Neural cell (in vitro differentiated cells): Measurements from ENCODE around the gene NKAIN2. TPM values are rescaled to one million over a fixed set of nuclear protein-coding genes. Genes with fewer than 3 reads are reported as not detected.

Source experiments
- H2AFZ ChIP-seq: fragments of 200-600, 300-800 bp; sonication (generic), shearing (Covaris generic); 2 replicates; pipeline ENCODE4 v1.6.0; 2014; ENCODE audit warnings: low read depth, mild to moderate bottlenecking, antibody characterized with exemption, low read length, moderate library complexity
- H3F3A ChIP-seq: fragments of 200-600 bp; shearing (Covaris generic); 2 replicates; pipeline ENCODE4 v1.6.1; 2016; ENCODE audit warnings: mild to moderate bottlenecking, moderate library complexity, mixed read lengths, antibody characterized with exemption, low read length; ENCODE audit not compliant: insufficient read depth, poor library complexity, severe bottlenecking
- H3K27ac ChIP-seq: fragments of 200-600, 300-800 bp; sonication (generic), shearing (Covaris generic); 2 replicates; pipeline ENCODE4 v1.5.1; 2014; ENCODE audit warnings: mild to moderate bottlenecking, low read length, moderate library complexity
- H3K27me3 ChIP-seq: fragments of 300-800, 200-600 bp; sonication (generic), shearing (Covaris generic); 2 replicates; pipeline ENCODE4 v1.6.0; 2014; ENCODE audit warnings: mild to moderate bottlenecking, low read depth, low read length, moderate library complexity; ENCODE audit not compliant: insufficient read depth
- H3K36me3 ChIP-seq: fragments of 300-800, 200-600 bp; sonication (generic), shearing (Covaris generic); 2 replicates; pipeline ENCODE4 v1.5.1; 2014; ENCODE audit warnings: mild to moderate bottlenecking, antibody characterized with exemption, low read length, moderate library complexity; ENCODE audit not compliant: insufficient read depth
- H3K4me2 ChIP-seq: fragments of 300-800, 200-600 bp; sonication (generic), shearing (Covaris generic); 2 replicates; pipeline ENCODE4 v1.6.0; 2014; ENCODE audit warnings: mild to moderate bottlenecking, low read length
- H3K4me3 ChIP-seq: fragments of 300-800, 200-600 bp; sonication (generic), shearing (Covaris generic); 2 replicates; pipeline ENCODE4 v1.5.1; 2014; ENCODE audit warnings: mild to moderate bottlenecking, low read length, moderate library complexity
- H3K79me2 ChIP-seq: fragments of 200-600 bp; shearing (Covaris generic); replicated peaks from 2 replicates; pipeline ENCODE4 v1.6.0; 2014; ENCODE audit warnings: mild to moderate bottlenecking, low read length, moderate library complexity; ENCODE audit not compliant: insufficient read depth
- H3K9ac ChIP-seq: fragments of 300-800, 200-600 bp; sonication (generic), shearing (Covaris generic); 2 replicates; pipeline ENCODE4 v1.6.1; 2016; ENCODE audit warnings: mild to moderate bottlenecking, low read length, mixed read lengths
- H3K9me2 ChIP-seq: fragments of 200-600 bp; shearing (Covaris generic); 2 replicates; pipeline ENCODE4 v1.6.1; 2016; ENCODE audit warnings: mild to moderate bottlenecking, low read length, mixed read lengths; ENCODE audit not compliant: insufficient read depth
- H3K9me3 ChIP-seq: fragments of 200-600, 300-800 bp; sonication (generic), shearing (Covaris generic); 2 replicates; pipeline ENCODE4 v1.6.1; 2016; ENCODE audit warnings: mild to moderate bottlenecking, mixed run types, low read length, moderate library complexity, mixed read lengths
- H4K20me1 ChIP-seq: fragments of 200-600 bp; shearing (Covaris generic); 2 replicates; pipeline ENCODE4 v1.6.1; 2016; ENCODE audit warnings: mild to moderate bottlenecking, mixed run types; ENCODE audit not compliant: insufficient read depth
- EP300 ChIP-seq: fragments of 450-650 bp; conservative IDR thresholded peaks from 2 replicates; pipeline ENCODE4 v1.6.1; 2014; ENCODE audit warnings: antibody characterized with exemption, mild to moderate bottlenecking, moderate library complexity; ENCODE audit not compliant: poor library complexity, severe bottlenecking
- EZH2 ChIP-seq: fragments of 200-600, 300-800 bp; shearing (Covaris generic), sonication (generic); IDR thresholded peaks from 2 replicates; pipeline ENCODE4 v1.6.1; 2014; ENCODE audit warnings: antibody characterized with exemption, low read length, borderline replicate concordance, mild to moderate bottlenecking; ENCODE audit not compliant: insufficient read depth, poor library complexity, severe bottlenecking
- MXI1 ChIP-seq: fragments of 450-650 bp; conservative IDR thresholded peaks from 2 replicates; pipeline ENCODE4 v1.6.1; 2014; ENCODE audit warnings: antibody characterized with exemption, mild to moderate bottlenecking; ENCODE audit not compliant: poor library complexity, severe bottlenecking
- POLR2AphosphoS5 ChIP-seq: IDR thresholded peaks from 2 replicates; pipeline ENCODE4 v1.6.1; 2012
- RAD21 ChIP-seq: fragments of 450-650 bp; conservative IDR thresholded peaks from 2 replicates; pipeline ENCODE4 v1.6.1; 2014; ENCODE audit warnings: antibody characterized with exemption, mild to moderate bottlenecking, moderate library complexity
- SMC3 ChIP-seq: fragments of 450-650 bp; conservative IDR thresholded peaks from 2 replicates; pipeline ENCODE4 v1.6.1; 2014; ENCODE audit warnings: antibody characterized with exemption, mild to moderate bottlenecking, moderate library complexity; ENCODE audit not compliant: poor library complexity
- TAF1 ChIP-seq: IDR thresholded peaks from 2 replicates; pipeline ENCODE4 v1.6.1; 2012; ENCODE audit warnings: low read depth
- polyA plus RNA-seq: library from polyadenylated mRNA; depleted of rRNA; stranded (reverse); fragments of >200 nt; gene quantifications from 2 replicates; pipeline ENCODE4 v1.2.3, GENCODE V29; 2014
- TF ChIP-seq, protein P1 (sequence below): IDR thresholded peaks from 2 replicates; pipeline ENCODE4 v1.6.1; 2012; ENCODE audit warnings: borderline replicate concordance
- TF ChIP-seq, protein P2 (sequence below): fragments of 450-650 bp; IDR thresholded peaks from 2 replicates; pipeline ENCODE4 v1.5.1; 2014; ENCODE audit warnings: antibody characterized with exemption, mild to moderate bottlenecking, moderate library complexity; ENCODE audit not compliant: poor library complexity, severe bottlenecking

NKAIN2 gene
- polyA plus RNA-seq, 1 donor from 2014 or later: 23.2 TPM

- Histone ChIP-seq H3K27me3 (no peaks in the 10 kb centered on the region), H3K9ac (no peak overlapping the region), H3K4me2 (no peak overlapping the region), H3K36me3 (no peaks in the 10 kb centered on the region), H3F3A (no peaks in the 10 kb centered on the region), H4K20me1 (no peaks in the 10 kb centered on the region), H3K79me2 (no peaks in the 10 kb centered on the region), H3K9me3 (no peaks in the 10 kb centered on the region), H3K4me3 (no peak overlapping the region), H2AFZ (no peak overlapping the region), H3K27ac (no peak overlapping the region), H3K9me2 (no peaks in the 10 kb centered on the region)
- TF ChIP-seq POLR2AphosphoS5 (no peak), RAD21 (no peak), MXI1 (no peak), TAF1 (no peak)
- TF ChIP-seq, protein P1, sequence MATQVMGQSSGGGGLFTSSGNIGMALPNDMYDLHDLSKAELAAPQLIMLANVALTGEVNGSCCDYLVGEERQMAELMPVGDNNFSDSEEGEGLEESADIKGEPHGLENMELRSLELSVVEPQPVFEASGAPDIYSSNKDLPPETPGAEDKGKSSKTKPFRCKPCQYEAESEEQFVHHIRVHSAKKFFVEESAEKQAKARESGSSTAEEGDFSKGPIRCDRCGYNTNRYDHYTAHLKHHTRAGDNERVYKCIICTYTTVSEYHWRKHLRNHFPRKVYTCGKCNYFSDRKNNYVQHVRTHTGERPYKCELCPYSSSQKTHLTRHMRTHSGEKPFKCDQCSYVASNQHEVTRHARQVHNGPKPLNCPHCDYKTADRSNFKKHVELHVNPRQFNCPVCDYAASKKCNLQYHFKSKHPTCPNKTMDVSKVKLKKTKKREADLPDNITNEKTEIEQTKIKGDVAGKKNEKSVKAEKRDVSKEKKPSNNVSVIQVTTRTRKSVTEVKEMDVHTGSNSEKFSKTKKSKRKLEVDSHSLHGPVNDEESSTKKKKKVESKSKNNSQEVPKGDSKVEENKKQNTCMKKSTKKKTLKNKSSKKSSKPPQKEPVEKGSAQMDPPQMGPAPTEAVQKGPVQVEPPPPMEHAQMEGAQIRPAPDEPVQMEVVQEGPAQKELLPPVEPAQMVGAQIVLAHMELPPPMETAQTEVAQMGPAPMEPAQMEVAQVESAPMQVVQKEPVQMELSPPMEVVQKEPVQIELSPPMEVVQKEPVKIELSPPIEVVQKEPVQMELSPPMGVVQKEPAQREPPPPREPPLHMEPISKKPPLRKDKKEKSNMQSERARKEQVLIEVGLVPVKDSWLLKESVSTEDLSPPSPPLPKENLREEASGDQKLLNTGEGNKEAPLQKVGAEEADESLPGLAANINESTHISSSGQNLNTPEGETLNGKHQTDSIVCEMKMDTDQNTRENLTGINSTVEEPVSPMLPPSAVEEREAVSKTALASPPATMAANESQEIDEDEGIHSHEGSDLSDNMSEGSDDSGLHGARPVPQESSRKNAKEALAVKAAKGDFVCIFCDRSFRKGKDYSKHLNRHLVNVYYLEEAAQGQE: no peak
Measured at GRCh38 chr6:124355146-124355545, 551.5 kb downstream of the NKAIN2 start.

GRCh38 chr6:124356276-124356810 lies 552.7 kb downstream of the NKAIN2 start:
- no peak overlapping the region for H3K4me3 ChIP-seq
- H3K4me2 ChIP-seq: no peak overlapping the region
- H3K9me3 ChIP-seq: no peaks in the 10 kb centered on the region
- no peak overlapping the region for H3K27ac ChIP-seq
- no peaks in the 10 kb centered on the region for H3K36me3 ChIP-seq
- H3K9ac ChIP-seq: no peak overlapping the region
- H3F3A ChIP-seq: no peaks in the 10 kb centered on the region
- H4K20me1 ChIP-seq: no peaks in the 10 kb centered on the region
- H3K9me2 ChIP-seq: no peaks in the 10 kb centered on the region
- no peaks in the 10 kb centered on the region for H3K27me3 ChIP-seq
- TF ChIP-seq, protein P1: no peak
- TF ChIP-seq SMC3: no peak
- TF ChIP-seq TAF1: no peak
- TF ChIP-seq POLR2AphosphoS5: no peak
- no peak for TF ChIP-seq MXI1
- no peak for TF ChIP-seq EP300
- TF ChIP-seq, protein P2, sequence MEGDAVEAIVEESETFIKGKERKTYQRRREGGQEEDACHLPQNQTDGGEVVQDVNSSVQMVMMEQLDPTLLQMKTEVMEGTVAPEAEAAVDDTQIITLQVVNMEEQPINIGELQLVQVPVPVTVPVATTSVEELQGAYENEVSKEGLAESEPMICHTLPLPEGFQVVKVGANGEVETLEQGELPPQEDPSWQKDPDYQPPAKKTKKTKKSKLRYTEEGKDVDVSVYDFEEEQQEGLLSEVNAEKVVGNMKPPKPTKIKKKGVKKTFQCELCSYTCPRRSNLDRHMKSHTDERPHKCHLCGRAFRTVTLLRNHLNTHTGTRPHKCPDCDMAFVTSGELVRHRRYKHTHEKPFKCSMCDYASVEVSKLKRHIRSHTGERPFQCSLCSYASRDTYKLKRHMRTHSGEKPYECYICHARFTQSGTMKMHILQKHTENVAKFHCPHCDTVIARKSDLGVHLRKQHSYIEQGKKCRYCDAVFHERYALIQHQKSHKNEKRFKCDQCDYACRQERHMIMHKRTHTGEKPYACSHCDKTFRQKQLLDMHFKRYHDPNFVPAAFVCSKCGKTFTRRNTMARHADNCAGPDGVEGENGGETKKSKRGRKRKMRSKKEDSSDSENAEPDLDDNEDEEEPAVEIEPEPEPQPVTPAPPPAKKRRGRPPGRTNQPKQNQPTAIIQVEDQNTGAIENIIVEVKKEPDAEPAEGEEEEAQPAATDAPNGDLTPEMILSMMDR: no peak
- TF ChIP-seq RAD21: no peak
- TF ChIP-seq EZH2: no peak
- H2AFZ ChIP-seq: no peak overlapping the region
- H3K79me2 ChIP-seq: no peaks in the 10 kb centered on the region
